H9 (cell line): Measurements from ENCODE around the gene ADAMTS2. TPM values are rescaled to one million over a fixed set of nuclear protein-coding genes. Genes with fewer than 3 reads are reported as not detected.

Experiments
- DNase-seq: peaks from one replicate; pipeline ENCODE4 v3.0.0-alpha.2; 2017
- H2AFZ ChIP-seq: one replicate; pipeline ENCODE4 v1.6.1; 2013; ENCODE audit warnings: mild to moderate bottlenecking, low read length, control low read depth, moderate library complexity
- H2AK5ac ChIP-seq: 2 replicates; pipeline ENCODE4 v1.6.1; 2013; ENCODE audit warnings: low read length, control low read depth, mixed read lengths; ENCODE audit not compliant: insufficient read length
- H2BK120ac ChIP-seq: one replicate; pipeline ENCODE4 v1.6.1; 2013; ENCODE audit warnings: low read depth, mild to moderate bottlenecking, low read length, control low read depth, inconsistent platforms; ENCODE audit not compliant: poor library complexity, severe bottlenecking
- H2BK12ac ChIP-seq: 2 replicates; pipeline ENCODE4 v1.6.1; 2013; ENCODE audit warnings: low read length, control low read depth, mixed read lengths, low read depth; ENCODE audit not compliant: insufficient read length
- H2BK15ac ChIP-seq: 2 replicates; pipeline ENCODE4 v1.6.1; 2013; ENCODE audit warnings: low read depth, low read length, control low read depth
- H2BK20ac ChIP-seq: one replicate; pipeline ENCODE4 v1.6.1; 2013; ENCODE audit warnings: low read depth, mild to moderate bottlenecking, low read length, control low read depth, inconsistent platforms; ENCODE audit not compliant: poor library complexity, severe bottlenecking
- H2BK5ac ChIP-seq: 2 replicates; pipeline ENCODE4 v1.6.1; 2013; ENCODE audit warnings: low read length, control low read depth, mixed read lengths; ENCODE audit not compliant: insufficient read length
- H3K14ac ChIP-seq: 2 replicates; pipeline ENCODE4 v1.6.1; 2013; ENCODE audit warnings: low read length, control low read depth; ENCODE audit not compliant: insufficient read depth
- H3K18ac ChIP-seq: 2 replicates; pipeline ENCODE4 v1.6.1; 2013; ENCODE audit warnings: low read depth, mild to moderate bottlenecking, mixed read lengths, low read length, control low read depth; ENCODE audit not compliant: insufficient read length
- H3K23ac ChIP-seq: 2 replicates; pipeline ENCODE4 v1.6.1; 2013; ENCODE audit warnings: low read length, control low read depth, mixed read lengths, low read depth; ENCODE audit not compliant: insufficient read length
- H3K23me2 ChIP-seq: 2 replicates; pipeline ENCODE4 v1.6.1; 2013; ENCODE audit warnings: low read depth, mild to moderate bottlenecking, mixed read lengths, low read length, control low read depth; ENCODE audit not compliant: insufficient read length, poor library complexity, severe bottlenecking
- H3K27ac ChIP-seq: 2 replicates; pipeline ENCODE4 v1.5.1; 2013; ENCODE audit warnings: low read length, control low read depth, mixed read lengths, low read depth; ENCODE audit not compliant: insufficient read length
- H3K27me3 ChIP-seq: 2 replicates; pipeline ENCODE4 v1.6.1; 2013; ENCODE audit warnings: low read length, control low read depth, inconsistent platforms; ENCODE audit not compliant: insufficient read depth
- H3K4ac ChIP-seq: 2 replicates; pipeline ENCODE4 v1.6.1; 2013; ENCODE audit warnings: low read depth, mild to moderate bottlenecking, control low read depth, inconsistent platforms, low read length, moderate library complexity
- H3K4me1 ChIP-seq: 2 replicates; pipeline ENCODE4 v1.6.1; 2013; ENCODE audit warnings: low read length, control low read depth, inconsistent platforms; ENCODE audit not compliant: insufficient read depth
- H3K4me2 ChIP-seq: 2 replicates; pipeline ENCODE4 v1.6.1; 2013; ENCODE audit warnings: low read length, control low read depth, mixed read lengths; ENCODE audit not compliant: insufficient read length, insufficient read depth
- H3K56ac ChIP-seq: 2 replicates; pipeline ENCODE4 v1.6.1; 2013; ENCODE audit warnings: low read depth, mild to moderate bottlenecking, mixed read lengths, low read length, control low read depth; ENCODE audit not compliant: insufficient read length
- H3K79me1 ChIP-seq: 2 replicates; pipeline ENCODE4 v1.6.1; 2013; ENCODE audit warnings: low read depth, mild to moderate bottlenecking, moderate library complexity, low read length, control low read depth, inconsistent platforms; ENCODE audit not compliant: insufficient read depth, poor library complexity, severe bottlenecking
- H3K79me2 ChIP-seq: 2 replicates; pipeline ENCODE4 v1.6.1; 2013; ENCODE audit warnings: low read length, control low read depth, inconsistent platforms; ENCODE audit not compliant: insufficient read depth
- H3K9ac ChIP-seq: 2 replicates; pipeline ENCODE4 v1.6.1; 2013; ENCODE audit warnings: low read length, control low read depth, mixed read lengths; ENCODE audit not compliant: insufficient read length; ENCODE audit errors: extremely low read depth
- H3K9me3 ChIP-seq: one replicate; pipeline ENCODE4 v1.6.1; 2013; ENCODE audit warnings: low read depth, low read length, inconsistent platforms; ENCODE audit not compliant: control insufficient read depth
- H3T11ph ChIP-seq: one replicate; pipeline ENCODE4 v1.6.1; 2013; ENCODE audit warnings: mild to moderate bottlenecking, low read length, control low read depth, inconsistent platforms
- H4K20me1 ChIP-seq: one replicate; pipeline ENCODE4 v1.6.1; 2013; ENCODE audit not compliant: control insufficient read depth, insufficient read length, insufficient read depth
- H4K5ac ChIP-seq: 2 replicates; pipeline ENCODE4 v1.6.1; 2013; ENCODE audit warnings: low read depth, mild to moderate bottlenecking, mixed read lengths, low read length, control low read depth; ENCODE audit not compliant: insufficient read length
- H4K8ac ChIP-seq: replicated peaks from 2 replicates; pipeline ENCODE4 v1.6.1; 2013; ENCODE audit warnings: low read length, control low read depth, mixed read lengths, low read depth; ENCODE audit not compliant: insufficient read length
- H4K91ac ChIP-seq: 2 replicates; pipeline ENCODE4 v1.6.1; 2013; ENCODE audit warnings: low read depth, mild to moderate bottlenecking, moderate library complexity, mixed read lengths, low read length, control low read depth; ENCODE audit not compliant: insufficient read length
- H3K27ac Mint-ChIP-seq, 3 experiments: 2 replicates in 2 of 3; 3 replicates in 1 of 3; pipeline ENCODE4 v1.8.0; 2020 to 2021; ENCODE audit warnings: mixed read lengths in 3 of 3, mild to moderate bottlenecking in 1 of 3, moderate library complexity in 1 of 3
- H3K27me3 Mint-ChIP-seq: 2 replicates; pipeline ENCODE4 v1.8.0; 2021; ENCODE audit warnings: low read depth, mild to moderate bottlenecking, moderate library complexity, mixed read lengths
- H3K36me3 Mint-ChIP-seq, 3 experiments: 2 replicates in 2 of 3; 3 replicates in 1 of 3; pipeline ENCODE4 v1.8.0; 2020 to 2021; ENCODE audit warnings: low read depth in 3 of 3, mixed read lengths in 3 of 3; ENCODE audit not compliant: insufficient read depth in 1 of 3
- H3K4me1 Mint-ChIP-seq, 2 experiments: 2 replicates each; pipeline ENCODE4 v1.8.0; 2020; ENCODE audit warnings: mixed read lengths in 2 of 2
- H3K4me3 Mint-ChIP-seq, 2 experiments: 2 replicates in 1 of 2; 3 replicates in 1 of 2; pipeline ENCODE4 v1.8.0; 2020 to 2021; ENCODE audit warnings: mild to moderate bottlenecking in 2 of 2, mixed read lengths in 2 of 2, moderate library complexity in 1 of 2
- H3K9me3 Mint-ChIP-seq, 2 experiments: 2 replicates in 1 of 2; 3 replicates in 1 of 2; pipeline ENCODE4 v1.8.0; 2020; ENCODE audit warnings: mild to moderate bottlenecking in 2 of 2, mixed read lengths in 2 of 2, moderate library complexity in 1 of 2
- CTCF ChIP-seq: fragments of 200-600 bp; sonication (generic); conservative IDR thresholded peaks from 3 replicates; pipeline ENCODE4 v1.8.0; 2021; ENCODE audit warnings: antibody characterized with exemption, mild to moderate bottlenecking
- WGBS: extraction: QIAGEN DNeasy Blood & Tissue Kit; methylation state at CpG from one replicate; pipeline ENCODE4 v1.1.7; 2013; ENCODE audit warnings: missing lambda C conversion rate, low lambda C conversion rate, mixed read lengths; ENCODE audit not compliant: insufficient read length; ENCODE audit errors: extremely low coverage; 5-methylcytosine and 5-hydroxymethylcytosine counted together
- total RNA-seq: library from RNA; stranded (reverse); gene quantifications from 2 replicates; pipeline ENCODE4 v1.2.1, GENCODE V29; 2021

ADAMTS2 gene
- total RNA-seq, 1 experiment from 2014 or later, result 5.4 TPM

GRCh38 chr5:179308563-179309382 lies 36.5 kb downstream of the ADAMTS2 start:
- no peaks in the 10 kb centered on the region for H3K4me1 ChIP-seq
- H3K9me3 ChIP-seq, result no peaks in the 10 kb centered on the region
- H4K8ac ChIP-seq, result no peak overlapping the region
- H2BK5ac ChIP-seq, result no peak overlapping the region
- H3K79me1 ChIP-seq, result no peaks in the 10 kb centered on the region
- H3K27me3 Mint-ChIP-seq, result peaks cover 2% of the 10 kb centered on the region; the same call in 1 of the 2 replicates
- H4K5ac ChIP-seq, result no peak overlapping the region
- no peaks in the 10 kb centered on the region for H4K20me1 ChIP-seq
- DNase-seq, result no peak
- no peak overlapping the region for H3K27ac ChIP-seq
- H3K4ac ChIP-seq, result no peak overlapping the region
- no peak overlapping the region for H3K4me2 ChIP-seq
- no peak overlapping the region for H2BK20ac ChIP-seq
- H2BK15ac ChIP-seq, result no peak overlapping the region
- no peaks in the 10 kb centered on the region for H3K79me2 ChIP-seq
- H3K23me2 ChIP-seq, result no peaks in the 10 kb centered on the region
- H3K56ac ChIP-seq, result no peak overlapping the region
- no peak overlapping the region for H2AFZ ChIP-seq
- H3K9ac ChIP-seq, result no peak overlapping the region
- no peak overlapping the region for H3K14ac ChIP-seq
- H3K27me3 ChIP-seq, result no peaks in the 10 kb centered on the region
- no peak overlapping the region for H2BK12ac ChIP-seq
- H3K18ac ChIP-seq, result no peak overlapping the region
- TF ChIP-seq CTCF, result no peak
- H3K4me1 Mint-ChIP-seq, result no peaks in the 10 kb centered on the region
- H2BK120ac ChIP-seq, result no peak overlapping the region
- H3K9me3 Mint-ChIP-seq, result peaks cover 20 to 28% of the 10 kb centered on the region in 2 experiments
- H3K36me3 Mint-ChIP-seq, result peaks cover 0 to 5% (median 0%) of the 10 kb centered on the region in 3 experiments; a peak in 2 of 7 replicates
- WGBS, result no CpG with 5 or more reads among the region's 13 CpGs
- H3K27ac Mint-ChIP-seq, result no peak overlapping the region
- H3K4me3 Mint-ChIP-seq, result no peak overlapping the region
- no peak overlapping the region for H3K23ac ChIP-seq
- no peak overlapping the region for H2AK5ac ChIP-seq
- no peak overlapping the region for H4K91ac ChIP-seq
- H3T11ph ChIP-seq, result no peak overlapping the region
